OCI-LY3 (cell line): ENCODE data around the gene MACROD2.

Source experiments
- CTCF ChIP-seq: fragments of 200-600, 300-600 bp; sonication (generic); IDR thresholded peaks from 2 replicates; pipeline ENCODE4 v1.5.1; 2014; ENCODE audit warnings: antibody characterized with exemption, low read length, low read depth
- EZH2phosphoT487 ChIP-seq: fragments of 200-600 bp; shearing (Covaris generic); IDR thresholded peaks from 2 replicates; pipeline ENCODE4 v1.6.1; 2018; ENCODE audit warnings: antibody characterized with exemption, mixed run types, low read depth

- TF ChIP-seq CTCF (no peak), EZH2phosphoT487 (no peak)
These were observed 1597.8 kb downstream of the MACROD2 start for GRCh38 chr20:15593081-15593480.
